ENCODE data around the gene ARHGAP24.

- TF ChIP-seq, protein P1, sequence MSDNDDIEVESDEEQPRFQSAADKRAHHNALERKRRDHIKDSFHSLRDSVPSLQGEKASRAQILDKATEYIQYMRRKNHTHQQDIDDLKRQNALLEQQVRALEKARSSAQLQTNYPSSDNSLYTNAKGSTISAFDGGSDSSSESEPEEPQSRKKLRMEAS (IDR thresholded peaks at IDR 0.05) = no peak
- TF ChIP-seq REST (IDR thresholded peaks at IDR 0.05) (no peak), RCOR1 (IDR thresholded peaks at IDR 0.05; ENCODE audit: low read depth, low read length) (no peak), MAFK (IDR thresholded peaks at IDR 0.05; ENCODE audit: partially characterized antibody) (no peak), CBX8 (IDR thresholded peaks at IDR 0.05) (no peak), HDAC2 (IDR thresholded peaks at IDR 0.05) (no peak)
Observed at GRCh38 chr4:85939595-85939994, 464.6 kb downstream of the ARHGAP24 start.

Data from A549 (cell line).